ENCODE measurements around the gene PCDHGB3.

DNA sequence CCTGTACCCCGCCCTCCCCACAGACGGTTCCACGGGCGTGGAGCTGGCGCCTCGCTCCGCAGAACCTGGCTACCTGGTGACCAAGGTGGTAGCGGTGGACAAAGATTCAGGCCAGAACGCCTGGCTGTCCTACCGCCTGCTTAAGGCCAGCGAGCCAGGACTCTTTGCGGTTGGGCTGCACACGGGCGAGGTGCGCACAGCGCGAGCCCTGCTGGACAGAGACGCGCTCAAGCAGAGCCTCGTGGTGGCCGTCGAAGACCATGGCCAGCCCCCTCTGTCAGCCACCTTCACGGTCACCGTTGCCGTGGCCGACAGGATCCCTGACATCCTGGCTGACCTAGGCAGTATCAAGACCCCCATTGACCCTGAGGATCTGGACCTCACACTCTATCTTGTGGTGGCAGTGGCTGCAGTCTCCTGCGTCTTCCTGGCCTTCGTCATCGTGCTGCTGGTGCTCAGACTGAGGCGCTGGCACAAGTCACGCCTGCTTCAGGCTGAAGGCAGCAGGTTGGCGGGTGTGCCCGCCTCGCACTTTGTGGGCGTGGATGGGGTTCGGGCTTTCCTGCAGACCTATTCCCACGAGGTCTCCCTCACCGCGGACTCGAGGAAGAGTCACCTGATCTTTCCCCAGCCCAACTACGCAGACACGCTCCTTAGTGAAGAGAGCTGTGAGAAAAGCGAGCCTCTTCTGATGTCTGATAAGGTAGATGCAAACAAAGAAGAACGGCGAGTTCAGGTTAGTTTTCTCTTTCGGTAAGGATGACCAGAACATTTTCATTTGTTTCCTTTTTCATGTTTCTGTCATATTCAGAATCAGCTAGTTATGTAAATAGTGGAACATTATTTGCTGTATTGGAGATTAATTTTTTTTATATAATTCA lies 3.8 kb upstream of the PCDHGB3 start:
- TF ChIP-seq, protein P1, sequence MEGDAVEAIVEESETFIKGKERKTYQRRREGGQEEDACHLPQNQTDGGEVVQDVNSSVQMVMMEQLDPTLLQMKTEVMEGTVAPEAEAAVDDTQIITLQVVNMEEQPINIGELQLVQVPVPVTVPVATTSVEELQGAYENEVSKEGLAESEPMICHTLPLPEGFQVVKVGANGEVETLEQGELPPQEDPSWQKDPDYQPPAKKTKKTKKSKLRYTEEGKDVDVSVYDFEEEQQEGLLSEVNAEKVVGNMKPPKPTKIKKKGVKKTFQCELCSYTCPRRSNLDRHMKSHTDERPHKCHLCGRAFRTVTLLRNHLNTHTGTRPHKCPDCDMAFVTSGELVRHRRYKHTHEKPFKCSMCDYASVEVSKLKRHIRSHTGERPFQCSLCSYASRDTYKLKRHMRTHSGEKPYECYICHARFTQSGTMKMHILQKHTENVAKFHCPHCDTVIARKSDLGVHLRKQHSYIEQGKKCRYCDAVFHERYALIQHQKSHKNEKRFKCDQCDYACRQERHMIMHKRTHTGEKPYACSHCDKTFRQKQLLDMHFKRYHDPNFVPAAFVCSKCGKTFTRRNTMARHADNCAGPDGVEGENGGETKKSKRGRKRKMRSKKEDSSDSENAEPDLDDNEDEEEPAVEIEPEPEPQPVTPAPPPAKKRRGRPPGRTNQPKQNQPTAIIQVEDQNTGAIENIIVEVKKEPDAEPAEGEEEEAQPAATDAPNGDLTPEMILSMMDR (conservative IDR thresholded peaks at IDR 0.05; ENCODE audit: low read depth, low read length), result no peak
- TF ChIP-seq EZH2 (IDR thresholded peaks at IDR 0.05; ENCODE audit: borderline replicate concordance, low read depth, low read length, poor library complexity, severe bottlenecking), result no peak
